Panc1 (cell line): ENCODE results near the gene EHD2.

Experiments used
- POLR2AphosphoS5 ChIP-seq: IDR thresholded peaks from 2 replicates; pipeline ENCODE4 v1.6.1; 2012; ENCODE audit warnings: mild to moderate bottlenecking, low read depth, low read length, moderate library complexity
- SIN3A ChIP-seq: IDR thresholded peaks from 2 replicates; pipeline ENCODE4 v1.6.1; 2012; ENCODE audit warnings: low read depth, mild to moderate bottlenecking, low read length, moderate library complexity, borderline replicate concordance; ENCODE audit not compliant: insufficient read depth
- TF ChIP-seq, protein P1 (sequence below): fragments of 450-650 bp; IDR thresholded peaks from 2 replicates; pipeline ENCODE4 v1.5.1; 2017; ENCODE audit warnings: mild to moderate bottlenecking
- TF ChIP-seq, protein P2 (sequence below), 2 experiments: IDR thresholded peaks; 2 replicates each; pipeline ENCODE4 v1.6.1; 2011 to 2012; ENCODE audit warnings: low read depth in 2 of 2, control low read depth in 1 of 2, low read length in 1 of 2, mild to moderate bottlenecking in 1 of 2, moderate library complexity in 1 of 2; ENCODE audit not compliant: insufficient read depth in 1 of 2

DNA sequence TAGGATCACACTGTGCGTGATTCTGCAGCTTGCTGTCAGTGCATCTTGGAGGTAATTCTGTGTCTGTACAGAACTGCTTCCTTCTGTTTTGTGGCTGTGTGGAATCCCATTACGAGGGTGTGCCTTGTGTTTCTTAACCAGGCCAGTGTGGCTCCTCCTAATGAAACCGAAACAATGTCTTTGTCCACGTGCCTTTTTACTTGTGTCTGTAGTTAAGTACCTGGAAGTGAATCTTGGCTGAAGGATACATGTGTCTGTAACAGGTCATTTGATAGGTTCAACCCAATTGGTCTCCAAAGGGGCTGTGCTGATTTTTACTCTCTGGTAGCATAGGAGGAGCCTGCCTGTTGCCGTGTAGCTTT lies 45.2 kb downstream of the EHD2 start:
- TF ChIP-seq, protein P1, sequence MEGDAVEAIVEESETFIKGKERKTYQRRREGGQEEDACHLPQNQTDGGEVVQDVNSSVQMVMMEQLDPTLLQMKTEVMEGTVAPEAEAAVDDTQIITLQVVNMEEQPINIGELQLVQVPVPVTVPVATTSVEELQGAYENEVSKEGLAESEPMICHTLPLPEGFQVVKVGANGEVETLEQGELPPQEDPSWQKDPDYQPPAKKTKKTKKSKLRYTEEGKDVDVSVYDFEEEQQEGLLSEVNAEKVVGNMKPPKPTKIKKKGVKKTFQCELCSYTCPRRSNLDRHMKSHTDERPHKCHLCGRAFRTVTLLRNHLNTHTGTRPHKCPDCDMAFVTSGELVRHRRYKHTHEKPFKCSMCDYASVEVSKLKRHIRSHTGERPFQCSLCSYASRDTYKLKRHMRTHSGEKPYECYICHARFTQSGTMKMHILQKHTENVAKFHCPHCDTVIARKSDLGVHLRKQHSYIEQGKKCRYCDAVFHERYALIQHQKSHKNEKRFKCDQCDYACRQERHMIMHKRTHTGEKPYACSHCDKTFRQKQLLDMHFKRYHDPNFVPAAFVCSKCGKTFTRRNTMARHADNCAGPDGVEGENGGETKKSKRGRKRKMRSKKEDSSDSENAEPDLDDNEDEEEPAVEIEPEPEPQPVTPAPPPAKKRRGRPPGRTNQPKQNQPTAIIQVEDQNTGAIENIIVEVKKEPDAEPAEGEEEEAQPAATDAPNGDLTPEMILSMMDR, result no peak
- TF ChIP-seq, protein P2, sequence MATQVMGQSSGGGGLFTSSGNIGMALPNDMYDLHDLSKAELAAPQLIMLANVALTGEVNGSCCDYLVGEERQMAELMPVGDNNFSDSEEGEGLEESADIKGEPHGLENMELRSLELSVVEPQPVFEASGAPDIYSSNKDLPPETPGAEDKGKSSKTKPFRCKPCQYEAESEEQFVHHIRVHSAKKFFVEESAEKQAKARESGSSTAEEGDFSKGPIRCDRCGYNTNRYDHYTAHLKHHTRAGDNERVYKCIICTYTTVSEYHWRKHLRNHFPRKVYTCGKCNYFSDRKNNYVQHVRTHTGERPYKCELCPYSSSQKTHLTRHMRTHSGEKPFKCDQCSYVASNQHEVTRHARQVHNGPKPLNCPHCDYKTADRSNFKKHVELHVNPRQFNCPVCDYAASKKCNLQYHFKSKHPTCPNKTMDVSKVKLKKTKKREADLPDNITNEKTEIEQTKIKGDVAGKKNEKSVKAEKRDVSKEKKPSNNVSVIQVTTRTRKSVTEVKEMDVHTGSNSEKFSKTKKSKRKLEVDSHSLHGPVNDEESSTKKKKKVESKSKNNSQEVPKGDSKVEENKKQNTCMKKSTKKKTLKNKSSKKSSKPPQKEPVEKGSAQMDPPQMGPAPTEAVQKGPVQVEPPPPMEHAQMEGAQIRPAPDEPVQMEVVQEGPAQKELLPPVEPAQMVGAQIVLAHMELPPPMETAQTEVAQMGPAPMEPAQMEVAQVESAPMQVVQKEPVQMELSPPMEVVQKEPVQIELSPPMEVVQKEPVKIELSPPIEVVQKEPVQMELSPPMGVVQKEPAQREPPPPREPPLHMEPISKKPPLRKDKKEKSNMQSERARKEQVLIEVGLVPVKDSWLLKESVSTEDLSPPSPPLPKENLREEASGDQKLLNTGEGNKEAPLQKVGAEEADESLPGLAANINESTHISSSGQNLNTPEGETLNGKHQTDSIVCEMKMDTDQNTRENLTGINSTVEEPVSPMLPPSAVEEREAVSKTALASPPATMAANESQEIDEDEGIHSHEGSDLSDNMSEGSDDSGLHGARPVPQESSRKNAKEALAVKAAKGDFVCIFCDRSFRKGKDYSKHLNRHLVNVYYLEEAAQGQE (IDR thresholded peaks at IDR 0.05; ENCODE audit: insufficient read depth in 1 of 2, low read depth in 2 of 2, low read length in 1 of 2), result no peak
- TF ChIP-seq POLR2AphosphoS5 (no peak), SIN3A (no peak)
